Measurements from ENCODE around the gene DCDC2C. TPM values are rescaled to one million over a fixed set of nuclear protein-coding genes. Genes with fewer than 3 reads are reported as not detected.
"Not testable (repeated sequence)": the region's sequence is repeated elsewhere in the genome, so short reads cannot be mapped to it uniquely, and the experiment has no call there.

The DCDC2C gene
- total and polyA plus RNA-seq, 2 experiments from 2014 or later: 0.45 TPM; not detected in 1

GRCh38 chr2:3814706-3815245 lies 111.4 kb downstream of the DCDC2C start:
- Histone ChIP-seq H3K4me2 (no peak overlapping the region), H3K36me3 (ENCODE audit: insufficient read depth) (no peaks in the 10 kb centered on the region), H3K27ac (ENCODE audit: low read depth) (no peak overlapping the region), H3F3A (replicated peaks; ENCODE audit: low read depth) (no peaks in the 10 kb centered on the region), H3K9me2 (ENCODE audit: insufficient read depth) (no peaks in the 10 kb centered on the region), H4K20me1 (replicated peaks; ENCODE audit: insufficient read depth) (no peaks in the 10 kb centered on the region), H3K27me3 (ENCODE audit: insufficient read depth) (no peaks in the 10 kb centered on the region), H3K79me2 (replicated peaks; ENCODE audit: insufficient read depth) (no peaks in the 10 kb centered on the region), H3K4me3 (no peak overlapping the region), H3K4me1 (ENCODE audit: insufficient read depth) (no peaks in the 10 kb centered on the region), H2AFZ (no peak overlapping the region)
- Mint-ChIP-seq H3K27ac (no peak overlapping the region), H3K36me3 (ENCODE audit: low read depth) (peaks cover 6% of the 10 kb centered on the region; the same call in 2 of the 3 replicates), H3K27me3 (ENCODE audit: insufficient read depth, low read depth, poor library complexity) (peaks cover 2% of the 10 kb centered on the region), H3K4me1 (no peaks in the 10 kb centered on the region), H3K4me3 (no peak overlapping the region), H3K9me3 (peaks cover 54% of the 10 kb centered on the region)
- ATAC-seq (no peak), DNase-seq (ENCODE audit: low spot score) (no peak)
- no peak for TF ChIP-seq ETS1 (IDR thresholded peaks at IDR 0.05)
- no peak for TF ChIP-seq CTCF (conservative IDR thresholded peaks at IDR 0.05; ENCODE audit: low read depth in 2 of 2)
- no peak for TF ChIP-seq ZNF462 (CRISPR knock-in tag; IDR thresholded peaks at IDR 0.05)
- TF ChIP-seq CREB1 (CRISPR knock-in tag; IDR thresholded peaks at IDR 0.05; ENCODE audit: low read depth): no peak
- no peak for TF ChIP-seq NANOG (IDR thresholded peaks at IDR 0.05; ENCODE audit: borderline replicate concordance)
- TF ChIP-seq POLR2AphosphoS5 (IDR thresholded peaks at IDR 0.05; ENCODE audit: low read depth): no peak
- TF ChIP-seq JUNB (IDR thresholded peaks at IDR 0.05; ENCODE audit: unreplicated experiment): no peak
- TF ChIP-seq ZNF331 (CRISPR knock-in tag; IDR thresholded peaks at IDR 0.05; ENCODE audit: low read depth): no peak
- no peak for TF ChIP-seq REST (IDR thresholded peaks at IDR 0.05; ENCODE audit: unreplicated experiment)
- TF ChIP-seq EZH2 (IDR thresholded peaks at IDR 0.05; ENCODE audit: low read depth, unreplicated experiment): no peak

- H3K4me2 ChIP-seq; H4K20me1 ChIP-seq (replicated peaks; ENCODE audit: insufficient read depth); DNase-seq (ENCODE audit: low spot score); H3K4me1 Mint-ChIP-seq; H3K4me3 ChIP-seq; H3K79me2 ChIP-seq (replicated peaks; ENCODE audit: insufficient read depth); H3K27ac ChIP-seq (ENCODE audit: low read depth); H2AFZ ChIP-seq; H3K36me3 ChIP-seq (ENCODE audit: insufficient read depth); ATAC-seq; H3K27me3 ChIP-seq (ENCODE audit: insufficient read depth); H3K27me3 Mint-ChIP-seq (ENCODE audit: insufficient read depth, low read depth, poor library complexity); H3K4me3 Mint-ChIP-seq; H3K4me1 ChIP-seq (ENCODE audit: insufficient read depth); H3K27ac Mint-ChIP-seq; H3F3A ChIP-seq (replicated peaks; ENCODE audit: low read depth); H3K9me2 ChIP-seq (ENCODE audit: insufficient read depth): not testable (repeated sequence)
- Mint-ChIP-seq H3K9me3 (peaks cover 50% of the 10 kb centered on the region), H3K36me3 (ENCODE audit: low read depth) (peaks cover 17% of the 10 kb centered on the region)
These were observed 113.8 kb downstream of the DCDC2C start for GRCh38 chr2:3817144-3817543.

Data from GM23338 (cell line).